M059J (cell line): ENCODE results near the gene IBA57. TPM values are rescaled to one million over a fixed set of nuclear protein-coding genes. Genes with fewer than 3 reads are reported as not detected.

Experiments
- DNase-seq: peaks from one replicate; pipeline ENCODE4 v3.0.0-alpha.2; 2012; ENCODE audit warnings: low read depth
- total RNA-seq: library from RNA; depleted of rRNA; stranded (reverse); fragments of >200 nt; shearing (Covaris generic); gene quantifications from 2 replicates; pipeline ENCODE4 v1.2.3, GENCODE V29; 2014; rRNA removed

Gene IBA57
- total RNA-seq: 0.47 and 1.5 TPM in 2 replicates

DNA sequence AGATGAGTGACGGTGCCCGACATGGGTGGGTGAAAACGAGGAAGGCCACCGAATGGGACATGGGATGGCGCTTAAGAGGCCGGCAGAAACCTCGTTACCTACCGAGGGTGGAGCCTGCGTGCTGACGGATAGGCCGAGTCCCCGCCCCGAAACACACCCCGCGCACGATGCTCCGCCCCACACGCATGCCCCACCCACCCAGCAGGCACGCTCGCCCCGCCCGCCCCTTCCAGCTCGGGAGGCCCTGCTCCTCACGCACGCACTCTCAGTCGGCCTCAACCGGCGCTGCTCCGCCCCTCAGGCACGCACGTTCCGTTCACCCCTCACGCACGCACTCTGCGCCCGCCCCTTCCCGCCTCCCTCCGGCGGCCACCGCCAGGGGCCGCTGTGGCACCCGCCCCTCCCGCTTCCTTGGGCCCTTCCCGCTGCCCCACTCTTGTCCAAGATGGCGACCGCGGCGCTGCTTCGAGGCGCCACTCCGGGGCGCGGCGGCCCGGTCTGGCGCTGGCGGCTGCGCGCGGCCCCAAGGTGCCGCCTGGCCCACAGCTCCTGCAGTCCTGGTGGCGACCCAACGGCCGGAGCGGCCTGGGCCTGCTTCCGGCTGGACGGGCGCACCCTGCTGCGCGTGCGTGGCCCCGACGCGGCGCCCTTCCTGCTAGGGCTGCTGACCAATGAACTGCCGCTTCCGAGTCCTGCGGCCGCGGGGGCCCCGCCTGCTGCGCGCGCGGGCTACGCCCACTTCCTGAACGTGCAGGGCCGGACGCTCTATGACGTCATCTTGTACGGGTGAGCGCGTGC, at the start of gene IBA57:
TSS of gene IBA57 (plus strand) at position 433 of the 798 bp plus-strand sequence. CDS start at position 446, 13 bp downstream.
- peak; percentile 97 for DNase-seq

DNA sequence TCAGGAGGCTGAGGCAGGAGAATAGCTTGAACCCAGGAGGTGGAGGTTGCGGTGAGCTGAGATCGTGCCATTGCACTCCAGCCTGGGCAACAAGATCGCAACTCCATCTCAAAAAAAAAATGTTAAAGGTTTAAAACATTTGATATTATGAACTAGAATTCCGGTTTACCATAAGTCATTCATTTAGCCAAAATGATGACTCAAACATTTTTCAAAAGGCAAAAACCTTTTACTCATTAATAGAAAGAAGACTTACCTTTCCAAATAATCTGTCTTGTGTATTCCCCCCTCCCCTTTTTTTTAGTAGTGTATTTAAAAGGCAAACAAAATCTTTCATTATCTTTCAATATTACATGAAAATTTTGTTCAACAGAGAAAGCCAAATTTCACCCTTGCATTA, 48.3 kb upstream of the IBA57 start:
- no peak for DNase-seq

DNA sequence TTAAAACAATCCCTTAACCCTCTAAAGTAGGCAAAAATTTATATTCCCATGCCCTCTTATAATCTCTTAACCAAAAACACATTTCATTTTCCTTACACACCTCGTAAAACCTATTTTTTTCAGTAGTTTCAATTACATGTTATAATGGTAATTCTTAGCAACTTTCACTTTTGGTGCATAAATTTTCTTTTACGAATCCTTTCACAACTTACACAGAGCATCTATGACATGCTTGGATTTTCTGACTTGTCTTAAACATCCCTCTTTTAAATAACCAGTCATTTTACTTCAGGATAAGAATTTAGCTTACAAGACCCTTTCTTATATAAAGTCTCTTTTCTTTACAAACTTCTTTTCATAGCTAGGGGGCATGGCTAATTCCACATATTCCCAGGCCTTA, 47.6 kb upstream of the IBA57 start:
- DNase-seq: no peak

DNA sequence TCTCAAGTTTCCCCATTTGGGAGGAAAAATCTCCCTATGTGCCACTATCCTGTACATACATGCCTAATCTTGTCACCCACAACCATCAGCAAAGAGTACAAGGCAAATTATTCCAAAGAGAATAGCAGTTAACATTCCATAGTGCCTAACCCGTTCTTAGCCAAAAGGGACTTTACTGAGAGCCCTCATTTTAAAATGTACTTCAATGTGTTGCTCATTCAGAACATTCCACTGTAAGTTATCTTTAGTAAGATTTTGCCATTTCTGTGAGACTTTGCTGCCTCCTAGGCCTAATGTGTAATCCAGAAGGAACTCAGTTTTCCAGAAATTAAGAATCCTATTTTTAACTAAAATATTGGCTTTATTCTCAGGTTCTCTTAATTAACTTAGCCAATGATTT, 45.3 kb upstream of the IBA57 start:
- DNase-seq: no peak

DNA sequence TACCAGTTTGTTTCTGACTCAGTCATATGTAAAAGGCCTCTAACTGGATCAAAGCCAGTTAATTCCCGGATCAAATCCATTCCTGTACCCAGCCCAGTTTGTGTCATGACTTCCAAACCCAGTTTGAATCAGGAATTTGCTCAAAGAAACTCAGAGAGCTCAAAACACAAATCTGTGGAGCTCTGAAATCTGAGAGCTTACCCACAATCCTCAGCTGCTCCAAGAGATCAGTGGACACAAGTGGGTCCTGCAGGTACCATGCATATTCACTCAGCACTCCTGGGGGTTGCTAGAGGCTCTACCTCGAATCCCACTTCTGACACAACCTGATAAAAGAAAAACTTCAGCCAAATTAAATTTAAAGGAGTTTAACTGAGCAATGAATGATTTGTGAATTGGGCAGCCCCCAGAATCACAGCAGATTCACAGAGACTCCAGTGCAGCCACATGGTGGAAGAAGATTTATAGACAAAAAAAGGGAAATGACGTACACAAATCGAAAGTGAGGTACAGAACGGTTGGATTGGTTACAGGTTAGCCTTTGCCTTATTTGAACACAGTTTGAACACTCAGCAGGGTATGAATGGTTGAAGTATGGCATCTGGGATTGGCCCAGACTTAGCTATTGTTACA, 44.6 kb upstream of the IBA57 start:
- no peak for DNase-seq

DNA sequence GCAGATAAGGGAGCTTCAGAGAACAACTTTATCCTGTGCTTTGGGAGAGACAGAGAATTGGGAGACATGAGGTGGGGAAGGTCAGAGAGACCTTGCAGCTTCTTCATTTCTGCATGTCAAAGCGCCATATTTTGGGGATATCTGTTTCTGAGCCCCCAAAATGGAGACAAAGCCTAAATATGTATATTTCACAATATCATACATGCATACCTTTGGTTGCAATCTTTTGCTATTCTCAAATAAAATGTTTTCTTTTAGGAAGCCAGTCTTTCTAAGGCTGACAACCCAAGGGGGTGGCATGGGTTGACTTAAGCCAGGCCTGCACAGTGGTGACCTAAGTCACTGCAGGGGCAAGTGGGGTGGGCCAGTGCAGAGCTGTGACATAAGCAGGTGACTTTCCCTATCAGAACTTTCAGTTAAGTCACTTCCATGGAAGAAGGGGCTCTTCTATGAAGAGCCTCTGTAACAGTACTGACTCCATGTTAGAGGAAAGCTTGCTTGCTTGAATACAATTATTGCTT, 42.6 kb upstream of the IBA57 start:
- DNase-seq: no peak

DNA sequence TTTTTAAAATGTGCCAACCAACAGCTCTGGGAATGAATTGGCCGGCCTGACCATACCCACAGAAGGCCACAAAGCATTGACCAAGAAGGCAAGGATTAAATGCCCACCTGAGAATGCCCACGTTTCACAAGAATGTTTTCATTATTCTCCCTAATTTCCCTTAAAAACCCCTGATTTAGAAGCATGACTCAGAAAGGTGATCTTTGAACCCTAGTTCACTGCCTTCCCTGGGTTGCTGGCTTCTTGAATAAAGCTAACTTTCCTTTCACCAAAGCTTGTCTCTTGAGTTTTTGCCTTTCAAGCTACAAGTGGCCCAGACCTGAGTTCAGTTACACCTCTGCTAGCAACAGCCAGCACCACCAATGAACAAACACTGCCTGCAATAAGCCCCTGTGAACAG, 42.1 kb upstream of the IBA57 start:
- DNase-seq: no peak

DNA sequence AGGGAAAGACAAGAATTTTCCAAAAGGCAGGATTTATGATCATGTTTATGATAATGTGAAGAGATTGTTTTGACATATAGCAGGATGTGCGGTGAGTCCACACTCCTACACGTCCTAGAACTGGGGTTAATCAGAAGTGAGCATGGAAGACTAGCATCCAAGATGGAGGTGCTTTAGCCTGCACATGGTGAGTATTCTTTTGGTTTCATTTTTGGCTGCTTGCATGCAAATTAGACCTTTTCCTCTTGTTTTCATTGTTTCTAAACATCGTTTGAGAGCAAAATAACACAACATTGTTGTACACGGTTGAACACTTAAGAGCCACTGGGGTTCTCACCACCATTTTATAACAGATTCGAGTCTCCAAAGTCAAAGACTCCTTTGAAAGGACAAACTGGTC, 40.4 kb upstream of the IBA57 start:
- DNase-seq: no peak

DNA sequence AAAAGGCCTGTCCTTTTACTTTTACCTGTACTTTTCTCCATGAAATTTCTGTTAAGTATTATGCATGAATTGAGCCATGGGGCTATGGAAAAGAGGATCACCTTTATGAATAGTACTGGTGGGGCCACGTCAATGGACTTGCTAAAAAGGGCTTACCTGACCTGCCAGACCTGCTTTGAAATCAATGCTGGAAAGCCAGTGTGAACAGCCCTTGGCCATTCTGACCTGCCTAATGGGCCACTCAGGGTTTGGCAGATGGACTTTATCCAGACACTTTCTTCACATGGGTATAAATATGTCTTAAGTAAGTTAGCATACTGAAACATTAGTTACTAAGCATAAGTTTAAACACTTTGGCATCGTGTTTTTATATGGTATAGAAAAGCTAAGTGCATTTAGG, 33.8 kb upstream of the IBA57 start:
- DNase-seq: no peak

DNA sequence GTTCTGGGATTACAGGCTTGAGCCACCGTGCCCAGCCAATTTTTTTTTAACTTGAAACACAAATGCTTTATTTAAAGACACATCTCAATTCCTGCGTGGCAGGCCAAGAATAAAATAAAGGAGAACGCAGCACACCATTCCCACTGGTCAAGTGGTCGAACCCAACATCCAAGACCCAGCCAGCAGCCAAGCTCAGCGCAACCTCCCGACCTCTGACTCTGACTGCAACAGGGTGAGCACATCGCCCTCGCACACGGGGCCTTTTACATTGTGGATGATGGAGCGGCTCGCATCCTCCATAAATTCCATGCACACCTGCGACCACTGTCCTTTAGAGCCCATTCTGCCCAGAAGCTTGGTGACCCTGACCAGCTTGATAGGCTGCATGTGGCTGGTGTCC, 31.0 kb upstream of the IBA57 start:
- no peak for DNase-seq

DNA sequence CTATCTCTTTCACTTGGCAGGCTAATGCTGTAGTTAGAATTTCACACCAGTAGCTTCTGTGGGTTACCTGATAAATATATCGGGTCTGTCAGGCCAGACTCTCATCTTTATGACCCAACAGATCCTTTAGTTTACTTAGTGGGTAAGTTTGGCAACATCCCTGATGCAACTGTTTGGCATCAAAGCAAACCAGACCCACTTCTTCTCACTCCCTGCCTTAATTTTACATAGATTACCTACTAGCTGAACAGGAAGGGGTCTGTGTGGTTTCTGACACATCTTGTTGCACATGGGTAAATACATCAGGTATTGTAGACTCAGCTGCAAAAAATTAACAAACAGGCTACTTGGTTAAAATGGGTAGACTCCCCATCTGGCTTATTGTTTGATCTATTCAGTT, 28.7 kb upstream of the IBA57 start:
- DNase-seq: no peak

DNA sequence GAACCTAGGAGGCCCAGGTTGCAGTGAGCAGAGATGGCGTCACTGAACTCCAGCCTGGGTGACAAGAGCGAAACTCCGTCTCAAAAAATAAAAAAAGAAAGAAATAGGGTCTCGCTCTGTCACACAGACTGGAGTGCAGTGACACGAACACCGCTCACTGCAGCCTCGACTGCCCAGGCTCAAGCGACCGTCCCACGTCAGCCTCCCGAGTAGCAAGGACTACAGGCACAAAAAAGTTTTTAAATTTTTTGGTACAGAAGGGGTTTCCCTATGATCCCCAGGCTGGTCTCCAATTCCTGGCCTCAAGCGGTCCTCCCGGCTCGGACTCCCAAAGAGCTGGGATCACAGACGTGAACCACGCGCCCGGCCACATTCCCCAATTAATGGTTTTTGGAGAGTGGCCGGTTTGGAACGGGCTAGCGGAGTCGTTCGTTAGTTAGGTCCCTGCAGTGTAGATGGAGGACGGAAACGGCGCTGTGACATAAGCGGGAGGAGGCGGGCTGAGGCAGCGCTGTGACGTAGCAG, 26.1 kb upstream of the IBA57 start:
- no peak for DNase-seq

DNA sequence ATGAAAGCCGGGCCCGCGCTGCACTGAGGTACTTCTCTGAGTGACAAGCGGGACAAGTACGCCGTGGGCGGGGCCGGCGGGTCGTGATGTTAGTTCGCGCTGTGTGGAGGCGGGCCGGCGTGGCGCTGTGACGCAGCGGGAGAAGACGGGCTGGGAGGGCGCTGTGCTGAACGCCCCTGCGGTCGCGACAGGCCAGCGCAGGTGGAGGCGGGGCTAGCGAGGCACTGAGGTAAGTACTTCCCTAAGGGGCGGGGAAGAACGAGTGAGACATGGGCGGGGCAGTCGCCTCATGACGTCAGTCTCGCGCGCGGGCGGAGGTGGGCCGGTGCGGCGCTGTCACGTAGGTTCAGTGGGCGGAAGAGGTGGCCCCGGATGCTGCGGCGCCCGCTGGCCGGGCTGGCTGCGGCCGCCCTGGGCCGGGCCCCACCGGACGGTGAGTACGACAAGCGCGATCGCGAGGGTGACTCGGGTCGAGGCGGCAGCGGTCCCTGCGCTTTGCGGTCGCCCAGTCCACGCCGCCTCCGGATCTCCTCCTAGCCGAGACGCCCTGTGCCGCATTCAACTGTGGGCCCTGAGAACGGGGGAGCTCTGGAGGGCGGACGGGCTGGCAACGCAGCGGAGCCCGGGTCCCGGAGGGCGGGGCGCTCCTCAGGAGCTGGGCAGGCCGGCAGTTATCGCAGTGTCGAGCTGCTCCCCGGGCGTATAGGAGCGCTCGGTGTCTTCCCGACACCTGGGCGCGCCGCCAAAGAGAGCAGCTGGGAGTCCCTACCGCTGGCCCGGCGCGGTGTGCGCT, 25.5 kb upstream of the IBA57 start, which contains the start of gene GUK1:
TSS of gene GUK1 (plus strand) at position 349 of the 793 bp plus-strand sequence. CDS start at position 373, 24 bp downstream.
- peak; percentile 99 for DNase-seq

DNA sequence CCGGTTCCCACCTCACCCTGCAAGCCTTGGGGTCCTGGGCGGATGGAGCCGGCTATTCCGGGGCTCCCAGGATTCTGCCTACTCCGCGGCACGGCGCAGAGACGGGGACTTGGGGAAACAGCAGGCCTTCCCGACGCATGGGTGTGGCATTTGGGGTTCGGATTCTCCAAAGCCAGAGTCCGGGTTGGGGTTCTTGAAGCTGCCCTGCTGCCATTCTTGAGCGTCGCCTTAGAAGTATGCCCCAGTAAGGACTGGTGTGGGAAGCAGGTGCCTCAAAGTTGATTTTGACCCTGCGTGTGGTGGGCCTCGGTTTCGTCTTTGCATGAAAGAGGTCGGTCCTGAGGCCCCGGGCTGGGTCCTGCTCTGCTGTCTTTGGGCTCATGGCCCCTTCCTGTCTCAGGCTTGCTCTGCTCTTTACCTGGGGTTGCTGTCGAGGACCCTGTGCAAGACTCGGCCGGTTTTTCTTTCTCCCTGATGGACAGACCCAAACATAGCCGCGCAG, 24.8 kb upstream of the IBA57 start:
- DNase-seq: no peak

DNA sequence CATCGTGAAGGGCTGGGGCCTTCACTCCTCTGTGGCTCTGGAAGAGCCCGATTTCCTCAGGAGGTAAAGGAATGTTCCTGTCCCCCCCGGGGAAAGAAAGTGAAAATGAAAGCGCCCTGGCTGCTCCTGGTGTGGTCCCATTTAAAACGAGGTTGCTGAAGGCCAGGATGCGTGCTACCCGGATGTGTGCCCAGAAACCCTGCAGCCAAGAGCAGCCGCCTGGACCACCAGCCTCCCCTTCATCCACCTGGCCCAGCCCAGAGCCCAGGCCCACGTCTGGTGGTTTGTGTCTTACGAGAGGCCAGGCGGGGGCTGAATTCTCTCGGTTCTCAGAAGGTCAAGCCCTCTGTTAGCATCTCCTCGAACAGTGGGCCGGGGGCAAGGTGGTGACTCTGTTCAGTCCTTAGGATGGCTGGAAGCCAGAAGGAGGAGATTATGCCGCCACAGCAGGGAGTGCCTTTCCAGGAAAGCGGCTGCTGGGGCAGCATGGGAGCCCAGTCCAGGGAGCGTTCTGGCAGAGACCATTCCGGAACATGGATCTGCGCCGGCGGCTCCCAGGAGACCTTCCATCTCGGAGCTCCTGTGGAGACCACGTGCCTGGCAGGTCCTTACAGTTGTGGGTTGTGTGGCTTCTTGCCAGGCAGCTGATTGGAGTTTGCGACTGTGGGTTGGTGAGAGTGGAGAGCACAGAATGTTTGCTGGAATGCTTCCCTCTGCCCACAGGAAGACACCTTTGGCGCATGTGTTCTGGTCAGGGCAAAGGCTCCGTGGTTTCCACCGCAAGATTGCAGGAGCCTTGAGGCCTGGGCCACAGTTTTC, 24.2 kb upstream of the IBA57 start:
- DNase-seq: peak; percentile 88

DNA sequence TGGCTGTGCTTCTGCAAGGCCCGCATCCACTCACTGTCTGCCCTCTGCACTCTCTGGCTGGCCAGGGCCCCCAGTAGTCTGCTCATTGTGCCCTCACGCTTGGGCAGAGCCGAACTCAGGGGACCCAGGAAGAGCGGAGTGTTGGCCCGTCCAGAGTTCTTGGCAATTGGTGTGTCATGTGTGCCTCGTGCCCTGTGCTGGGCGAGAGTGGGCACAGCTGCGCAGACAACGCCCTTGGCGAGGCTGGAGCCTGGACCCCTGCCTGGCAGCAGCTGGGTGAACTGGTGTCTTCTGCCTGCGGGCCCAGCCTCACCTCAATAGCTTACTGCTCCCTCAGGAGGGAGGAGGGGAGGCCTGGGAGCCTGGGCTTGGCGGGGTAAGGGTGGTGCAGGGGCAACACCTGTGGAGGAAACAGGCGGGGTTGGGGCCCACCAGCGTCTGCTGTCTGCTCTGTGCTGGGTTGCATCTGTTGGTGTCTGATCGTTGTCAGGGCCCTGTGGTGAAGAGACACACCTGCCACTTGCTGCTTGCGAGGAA, 23.4 kb upstream of the IBA57 start:
- no peak for DNase-seq

DNA sequence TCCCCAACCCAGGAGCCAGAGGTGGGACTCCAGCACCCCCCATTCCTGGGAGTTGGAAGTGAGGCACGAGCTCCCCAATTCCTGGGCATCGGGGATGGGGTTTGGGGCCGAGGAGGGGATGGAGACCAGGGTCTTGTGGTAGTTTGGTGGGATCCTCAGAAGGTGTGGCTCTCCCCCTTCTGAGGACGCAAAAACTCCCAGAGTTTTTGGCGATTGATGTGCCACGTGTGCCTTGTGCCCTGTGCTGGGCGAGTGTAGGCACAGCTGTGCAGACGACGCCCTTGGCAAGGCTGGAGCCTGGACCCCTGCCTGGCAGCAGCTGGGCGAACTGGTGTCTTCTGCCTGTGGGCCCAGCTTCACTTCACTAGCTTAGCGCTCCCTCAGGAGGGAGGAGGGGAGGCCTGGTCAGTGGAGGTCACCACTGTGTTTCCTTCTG, 22.9 kb upstream of the IBA57 start:
- no peak for DNase-seq

DNA sequence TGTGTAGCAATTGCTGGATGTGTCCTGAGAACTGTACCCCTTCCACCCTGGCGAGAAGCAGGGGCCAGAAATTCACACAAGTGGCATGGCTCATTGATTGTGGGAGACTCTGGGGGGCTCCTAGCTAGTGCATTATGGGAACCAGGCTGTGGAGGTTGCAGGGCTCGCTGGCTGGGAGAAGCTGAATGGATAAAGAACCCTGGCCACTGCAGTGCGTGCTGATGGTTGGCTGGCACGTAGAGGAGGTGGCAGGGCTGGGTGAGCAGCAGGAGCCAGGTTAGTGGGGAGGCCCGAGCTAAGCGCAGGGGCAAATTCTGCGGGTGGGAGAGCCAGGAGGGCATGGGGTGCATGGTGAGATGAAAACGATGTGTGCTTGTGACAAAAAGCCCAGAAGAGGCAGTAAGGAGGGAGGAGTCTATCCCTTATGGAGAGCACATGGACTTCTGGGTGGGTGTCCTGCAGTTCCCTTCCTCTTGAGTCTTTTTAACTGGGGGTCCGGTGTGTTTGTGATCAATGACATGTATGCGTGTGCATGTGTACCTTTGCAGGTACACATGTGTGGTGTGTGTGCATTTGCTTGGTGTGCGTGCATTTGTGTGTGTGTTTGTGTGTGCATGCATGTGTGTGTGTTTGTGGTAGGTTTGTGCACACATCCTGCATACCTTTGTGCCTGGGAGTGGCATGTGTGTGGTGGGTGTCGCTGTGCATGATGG, 22.0 kb upstream of the IBA57 start:
- no peak for DNase-seq

DNA sequence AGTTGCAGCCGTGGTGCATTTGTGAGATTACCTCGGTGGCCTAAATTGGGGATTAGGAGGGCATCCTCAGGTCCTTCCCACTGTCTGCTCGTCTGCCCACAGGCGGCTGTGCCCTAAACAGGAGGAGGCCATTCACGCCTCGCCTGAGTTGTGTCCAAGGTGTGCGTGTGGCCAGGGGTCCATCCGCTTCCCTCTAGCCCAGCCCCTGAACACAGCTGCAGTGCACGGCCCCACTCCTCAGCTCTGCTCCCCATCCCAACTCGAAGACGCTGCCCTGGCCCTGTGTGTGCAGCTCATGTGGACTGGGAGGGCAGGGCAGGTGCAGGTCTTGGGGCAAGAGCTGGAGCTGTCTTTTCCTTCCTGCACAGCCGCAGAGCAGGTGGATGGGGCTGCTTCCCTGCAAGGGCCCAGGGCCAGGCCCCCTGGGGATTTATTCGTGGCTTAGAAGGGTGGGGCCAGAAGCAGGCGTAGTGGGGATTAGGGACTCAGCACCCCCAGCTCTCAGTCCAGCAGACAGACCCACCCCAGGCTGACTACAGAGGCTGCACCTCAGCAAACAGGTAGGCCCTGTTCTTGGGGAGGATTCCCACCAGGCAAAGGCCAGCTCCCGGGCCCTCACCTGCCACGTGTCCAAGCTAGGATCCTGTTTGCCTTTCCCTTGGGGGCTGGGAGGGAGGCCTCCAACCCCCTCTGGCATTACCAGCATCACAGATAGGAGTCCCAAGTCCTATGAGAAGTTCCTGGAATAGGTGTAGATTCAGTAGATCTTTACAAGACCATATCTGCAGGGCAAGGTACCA, 21.2 kb upstream of the IBA57 start:
- no peak for DNase-seq
